SK-N-SH (cell line): ENCODE data around the gene FBXL7. TPM values are rescaled to one million over a fixed set of nuclear protein-coding genes. Genes with fewer than 3 reads are reported as not detected.

Source experiments
- CTCF ChIA-PET: fragments of 300-600, 350-600 bp; formaldehyde crosslinking; extraction: SDS; loops from one replicate; lab custom pipeline; 2021; lab: Yijun Ruan, JAX
- POLR2A ChIA-PET: fragments of 350-600 bp; sonication (Branson Sonifier 250); formaldehyde crosslinking; extraction: SDS; loops from one replicate; lab custom pipeline; 2020; ENCODE audit warnings: antibody characterized with exemption, inconsistent platforms; lab: Yijun Ruan, JAX
- DNase-seq: peaks from one replicate; pipeline ENCODE4 v3.0.0; 2012
- H2AFZ ChIP-seq: fragments of 200-600 bp; sonication (generic); 2 replicates; pipeline ENCODE4 v1.8.1; 2016; ENCODE audit warnings: antibody characterized with exemption, mild to moderate bottlenecking, low read depth
- H3F3A ChIP-seq: fragments of 200-600 bp; sonication (generic); replicated peaks from 2 replicates; pipeline ENCODE3; 2016; ENCODE audit warnings: antibody characterized with exemption, mild to moderate bottlenecking; ENCODE audit not compliant: insufficient read depth
- H3K27ac ChIP-seq, 2 experiments: fragments of 200-500 bp in 1 of 2; fragments of 200-600 bp in 1 of 2; sonication (Bioruptor generic) in 1 of 2; sonication (generic), shearing (Covaris generic) in 1 of 2; 2 replicates each; pipeline versions ENCODE4 v1.5.1 to v1.6.1; 2014 to 2016; ENCODE audit warnings: low read depth in 2 of 2, inconsistent platforms in 1 of 2, low read length in 1 of 2, mild to moderate bottlenecking in 1 of 2, mixed read lengths in 1 of 2
- H3K27me3 ChIP-seq: fragments of 200-600 bp; sonication (generic), shearing (Covaris generic); 2 replicates; pipeline ENCODE4 v1.6.1; 2016; ENCODE audit warnings: mixed run types; ENCODE audit not compliant: insufficient read depth
- H3K36me3 ChIP-seq, 2 experiments: fragments of 200-500 bp in 1 of 2; fragments of 200-600 bp in 1 of 2; sonication (Bioruptor generic) in 1 of 2; sonication (generic) in 1 of 2; replicated peaks in 1 of 2; 2 replicates each; pipeline versions ENCODE3 to v1.5.1; 2014 to 2016; ENCODE audit warnings: low read length in 1 of 2, mild to moderate bottlenecking in 1 of 2; ENCODE audit not compliant: insufficient read depth in 2 of 2, control insufficient read depth in 1 of 2
- H3K4me1 ChIP-seq, 2 experiments: fragments of 200-500 bp in 1 of 2; fragments of 200-600 bp in 1 of 2; sonication (Bioruptor generic) in 1 of 2; sonication (generic), shearing (Covaris generic) in 1 of 2; 2 replicates each; pipeline versions ENCODE4 v1.5.1 to v1.6.1; 2014 to 2016; ENCODE audit warnings: low read depth in 1 of 2, low read length in 1 of 2, mixed run types in 1 of 2; ENCODE audit not compliant: insufficient read depth in 2 of 2, control insufficient read depth in 1 of 2
- H3K4me2 ChIP-seq: fragments of 200-600 bp; sonication (generic), shearing (Covaris generic); 2 replicates; pipeline ENCODE4 v1.6.1; 2017; ENCODE audit warnings: mixed run types
- H3K4me3 ChIP-seq, 2 experiments: fragments of 200-500 bp in 1 of 2; fragments of 200-600 bp in 1 of 2; sonication (Bioruptor generic) in 1 of 2; sonication (generic), shearing (Covaris generic) in 1 of 2; 2 replicates each; pipeline versions ENCODE4 v1.5.1 to v1.8.1; 2014 to 2016; ENCODE audit warnings: low read depth in 2 of 2, inconsistent platforms in 1 of 2, low read length in 1 of 2, mild to moderate bottlenecking in 1 of 2, mixed read lengths in 1 of 2, moderate library complexity in 1 of 2
- H3K79me2 ChIP-seq: fragments of 200-600 bp; sonication (generic); 2 replicates; pipeline ENCODE4 v1.8.1; 2017; ENCODE audit warnings: mild to moderate bottlenecking; ENCODE audit not compliant: insufficient read depth
- H3K9ac ChIP-seq: fragments of 200-600 bp; sonication (generic); 2 replicates; pipeline ENCODE4 v1.6.1; 2017; ENCODE audit warnings: mixed run types
- H3K9me2 ChIP-seq: fragments of 200-600 bp; sonication (generic); 2 replicates; pipeline ENCODE4 v1.6.1; 2017; ENCODE audit warnings: mixed run types
- H3K9me3 ChIP-seq: fragments of 200-600 bp; sonication (generic); 2 replicates; pipeline ENCODE4 v1.6.1; 2017; ENCODE audit warnings: mixed run types, mild to moderate bottlenecking, moderate library complexity
- H4K20me1 ChIP-seq: fragments of 200-600 bp; sonication (generic); 2 replicates; pipeline ENCODE4 v1.6.1; 2017; ENCODE audit warnings: mild to moderate bottlenecking, mixed run types; ENCODE audit not compliant: insufficient read depth
- CTCF ChIP-seq: fragments of 200-600 bp; sonication (generic); IDR thresholded peaks from 2 replicates; pipeline ENCODE4 v1.6.1; 2017; ENCODE audit warnings: antibody characterized with exemption, mild to moderate bottlenecking, moderate library complexity
- EP300 ChIP-seq, 2 experiments: IDR thresholded peaks; 2 replicates each; pipeline versions ENCODE4 v1.4.0 to v1.6.1; 2012; ENCODE audit warnings: borderline replicate concordance in 1 of 2, low read depth in 1 of 2, low read length in 1 of 2
- GATA2 ChIP-seq: sonication (generic); formaldehyde crosslinking; IDR thresholded peaks from 2 replicates; pipeline ENCODE4 v1.5.0; 2020; ENCODE audit warnings: mild to moderate bottlenecking, missing genetic modification reagents
- JUND ChIP-seq: IDR thresholded peaks from 2 replicates; pipeline ENCODE4 v1.4.0; 2012
- MEF2A ChIP-seq: IDR thresholded peaks from 2 replicates; pipeline ENCODE4 v1.4.0; 2012; ENCODE audit warnings: low read depth, borderline replicate concordance
- POLR2AphosphoS5 ChIP-seq: IDR thresholded peaks from 2 replicates; pipeline ENCODE4 v1.6.1; 2012; ENCODE audit warnings: low read depth, low read length
- RAD21 ChIP-seq: IDR thresholded peaks from 2 replicates; pipeline ENCODE4 v1.6.1; 2012; ENCODE audit warnings: mild to moderate bottlenecking, low read length
- SIN3A ChIP-seq: IDR thresholded peaks from 2 replicates; pipeline ENCODE4 v1.6.1; 2012; ENCODE audit warnings: low read depth, mild to moderate bottlenecking, low read length, moderate library complexity, borderline replicate concordance
- TCF12 ChIP-seq: IDR thresholded peaks from 2 replicates; pipeline ENCODE4 v1.4.0; 2012
- ZBTB33 ChIP-seq: IDR thresholded peaks from 2 replicates; pipeline ENCODE4 v1.4.0; 2012; ENCODE audit warnings: low read depth, borderline replicate concordance
- WGBS: methylation state at CpG from one replicate; pipeline ENCODE4 v1.1.6; 2017; ENCODE audit warnings: low lambda C conversion rate; 5-methylcytosine and 5-hydroxymethylcytosine counted together
- polyA plus RNA-seq, 3 experiments: library from polyadenylated mRNA; depleted of rRNA; stranded (reverse); fragments of >200 nt; gene quantifications; 2 replicates each; pipeline ENCODE4 v1.2.3, GENCODE V29; 2012
- TF ChIP-seq, protein P1 (sequence below): IDR thresholded peaks from 2 replicates; pipeline ENCODE4; 2012

Gene FBXL7
- polyA plus RNA-seq, 1 of the 3 experiments (the other 2 are of a cell fraction): 7.0 TPM

GRCh38 chr5:15510092-15510491 is 10.1 kb downstream of the FBXL7 start:
- peaks cover 69% of the 10 kb centered on the region for H3K79me2 ChIP-seq

DNA sequence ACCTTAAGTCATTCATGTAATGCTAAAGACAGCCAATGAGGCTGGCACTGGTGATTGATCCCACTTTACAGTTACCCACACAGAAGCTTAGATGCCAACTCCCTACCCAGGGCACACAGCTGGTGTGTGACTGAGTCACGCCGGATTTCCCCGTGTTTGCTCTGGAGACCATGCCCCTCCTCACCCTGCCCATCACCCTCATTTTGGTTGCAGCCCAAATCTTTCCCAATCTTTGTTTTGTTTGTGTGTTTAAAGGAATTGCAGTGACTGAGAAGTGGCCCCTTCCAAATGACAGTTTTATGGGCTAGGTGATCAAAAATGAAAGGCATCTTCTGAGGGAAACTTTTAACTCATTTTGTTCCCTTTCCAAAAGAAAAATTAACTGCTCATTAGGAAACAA is 10.9 kb downstream of the FBXL7 start:
- TF ChIP-seq ZBTB33 (no peak), RAD21 (no peak), EP300 (IDR thresholded peaks at IDR 0.05; ENCODE audit: borderline replicate concordance in 1 of 2, low read depth in 1 of 2, low read length in 1 of 2) (no peak), CTCF (no peak), POLR2AphosphoS5 (no peak), JUND (no peak), SIN3A (no peak), MEF2A (no peak)
- TF ChIP-seq, protein P1, sequence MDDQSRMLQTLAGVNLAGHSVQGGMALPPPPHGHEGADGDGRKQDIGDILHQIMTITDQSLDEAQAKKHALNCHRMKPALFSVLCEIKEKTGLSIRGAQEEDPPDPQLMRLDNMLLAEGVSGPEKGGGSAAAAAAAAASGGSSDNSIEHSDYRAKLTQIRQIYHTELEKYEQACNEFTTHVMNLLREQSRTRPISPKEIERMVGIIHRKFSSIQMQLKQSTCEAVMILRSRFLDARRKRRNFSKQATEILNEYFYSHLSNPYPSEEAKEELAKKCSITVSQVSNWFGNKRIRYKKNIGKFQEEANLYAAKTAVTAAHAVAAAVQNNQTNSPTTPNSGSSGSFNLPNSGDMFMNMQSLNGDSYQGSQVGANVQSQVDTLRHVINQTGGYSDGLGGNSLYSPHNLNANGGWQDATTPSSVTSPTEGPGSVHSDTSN: no peak
- TF ChIP-seq, all 33 proteins: peak for 0
- H3F3A ChIP-seq: no peaks in the 10 kb centered on the region
- H2AFZ ChIP-seq: no peak overlapping the region
- no peak for DNase-seq
- no peak overlapping the region; a peak in 2 of 4 replicates for H3K27ac ChIP-seq
- no peaks in the 10 kb centered on the region for H3K9me3 ChIP-seq
- H3K9me2 ChIP-seq: no peaks in the 10 kb centered on the region
- H3K27me3 ChIP-seq: no peaks in the 10 kb centered on the region
- ChIA-PET CTCF (interaction anchor here (0.7 to 1.2 kb wide), 2 partner anchors 9 to 217 kb away, joined by 3 read pairs; no protein-coding TSS in a partner anchor), POLR2A (no interaction called here)
- H3K4me3 ChIP-seq: no peak overlapping the region
- H3K79me2 ChIP-seq: peaks cover 68% of the 10 kb centered on the region
- H3K4me1 ChIP-seq: peaks cover 5 to 12% of the 10 kb centered on the region in 2 experiments; a peak in 2 of 4 replicates
- no peak overlapping the region for H3K4me2 ChIP-seq
- H3K36me3 ChIP-seq: peaks cover 0 to 7% of the 10 kb centered on the region in 2 experiments
- WGBS: 74% methylated on average over 3 of the region's 3 CpGs
- H3K9ac ChIP-seq: no peak overlapping the region
- peaks cover 4% of the 10 kb centered on the region; the same call in 1 of the 2 replicates for H4K20me1 ChIP-seq

More at GRCh38 chr5:15510092-15510491, 10.1 kb downstream of the FBXL7 start:
- H3K27me3 ChIP-seq: no peaks in the 10 kb centered on the region
- no peak overlapping the region for H3K4me3 ChIP-seq
- H3K36me3 ChIP-seq: peaks cover 0 to 4% of the 10 kb centered on the region in 2 experiments
- TF ChIP-seq GATA2 (CRISPR knock-in tag) (no peak), TCF12 (peak; percentile 24; the same call in 1 of the 2 replicates)
- H3F3A ChIP-seq: no peaks in the 10 kb centered on the region
- ChIA-PET CTCF (interaction anchor here (0.7 to 1.5 kb wide), 4 partner anchors 10 to 218 kb away, joined by 3 to 6 read pairs (median 3); partner anchors contain the start of gene FBXL7), POLR2A (no interaction called here)
- no peak overlapping the region for H3K4me2 ChIP-seq
- peaks cover 5 to 12% of the 10 kb centered on the region in 2 experiments; a peak in 2 of 4 replicates for H3K4me1 ChIP-seq
- no peaks in the 10 kb centered on the region for H3K9me3 ChIP-seq
- peak overlapping the region in 1 of 2 experiments; percentile 55; a peak in 1 of 4 replicates for H3K27ac ChIP-seq
- peaks cover 4% of the 10 kb centered on the region; the same call in 1 of the 2 replicates for H4K20me1 ChIP-seq
- no peaks in the 10 kb centered on the region for H3K9me2 ChIP-seq
- WGBS: 43% methylated on average over 1 of the region's 1 CpG
- H2AFZ ChIP-seq: no peak overlapping the region
- no peak for DNase-seq
- no peak overlapping the region for H3K9ac ChIP-seq
